NCI-H1105 treated with DMSO at 0.1 percent for 48 hours (cell line): ENCODE data around the gene IL6.
"Not testable (repeated sequence)": the region's sequence is repeated elsewhere in the genome, so short reads cannot be mapped to it uniquely, and the experiment has no call there.

ENCODE experiments used
- DNase-seq: peaks from one replicate; lab custom pipeline; 2025; lab: John Stamatoyannopoulos, UW

Gene IL6

GRCh38 chr7:22727714-22728035, 675 bp downstream of the IL6 start:
- no peak for DNase-seq

GRCh38 chr7:22728401-22729029, 1.5 kb downstream of the IL6 start:
- DNase-seq: peak; percentile 28

GRCh38 chr7:22729180-22729825, 2.3 kb downstream of the IL6 start:
- DNase-seq: no peak

- DNase-seq: no peak
Observed at GRCh38 chr7:22730066-22730710, 3.2 kb downstream of the IL6 start.

GRCh38 chr7:22730921-22731654, 4.1 kb downstream of the IL6 start:
- no peak for DNase-seq

- no peak for DNase-seq
Observed at GRCh38 chr7:22731766-22732165, 4.8 kb downstream of the IL6 start.

- DNase-seq: no peak
Observed at GRCh38 chr7:22732556-22733126, 5.6 kb downstream of the IL6 start.

- no peak for DNase-seq
Observed at GRCh38 chr7:22733761-22734160, 6.8 kb downstream of the IL6 start.

GRCh38 chr7:22743014-22743413, 16.0 kb downstream of the IL6 start:
- DNase-seq: no peak

- no peak for DNase-seq
Observed at GRCh38 chr7:22751341-22751740, 24.3 kb downstream of the IL6 start.

- DNase-seq: no peak
Observed at GRCh38 chr7:22757338-22757994, 30.5 kb downstream of the IL6 start.

- DNase-seq: no peak
Observed at GRCh38 chr7:22758576-22758975, 31.6 kb downstream of the IL6 start.

GRCh38 chr7:22759721-22760120, 32.7 kb downstream of the IL6 start:
- DNase-seq: no peak

GRCh38 chr7:22762866-22763265, 35.9 kb downstream of the IL6 start:
- no peak for DNase-seq

GRCh38 chr7:22765609-22766008, 38.6 kb downstream of the IL6 start:
- DNase-seq: no peak

GRCh38 chr7:22771194-22771871, 44.3 kb downstream of the IL6 start:
- DNase-seq: no peak

- no peak for DNase-seq
Observed at GRCh38 chr7:22771872-22772228, 44.9 kb downstream of the IL6 start.

GRCh38 chr7:22772885-22773284, 45.9 kb downstream of the IL6 start:
- DNase-seq: no peak

- no peak for DNase-seq
Observed at GRCh38 chr7:22776964-22777363, 50.0 kb downstream of the IL6 start.

- DNase-seq: not testable (repeated sequence)
Observed at GRCh38 chr7:22779730-22780323, 52.8 kb downstream of the IL6 start.

- no peak for DNase-seq
Observed at GRCh38 chr7:22781230-22781711, 54.3 kb downstream of the IL6 start.
